HEK293 (cell line): ENCODE data around the gene SLC12A4.

ENCODE experiments used
- BCL11B ChIP-seq: fragments of 450-650 bp; formaldehyde crosslinking; IDR thresholded peaks from 2 replicates; pipeline ENCODE4 v1.5.1; 2016; ENCODE audit warnings: low read depth, missing biosample characterization, missing genetic modification characterization
- ELK4 ChIP-seq: IDR thresholded peaks from 2 replicates; pipeline ENCODE4 v1.6.1; 2011; ENCODE audit warnings: mild to moderate bottlenecking, low read depth, low read length, borderline replicate concordance
- HOXA7 ChIP-seq: sonication (generic); formaldehyde crosslinking; IDR thresholded peaks from 2 replicates; pipeline ENCODE4 v1.8.1; 2022; ENCODE audit warnings: missing genetic modification reagents, borderline replicate concordance
- MYNN ChIP-seq: fragments of 450-650 bp; formaldehyde crosslinking; IDR thresholded peaks from 2 replicates; pipeline ENCODE4 v1.5.1; 2016; ENCODE audit warnings: missing biosample characterization, missing genetic modification characterization, borderline replicate concordance
- SP3 ChIP-seq: fragments of 450-650 bp; formaldehyde crosslinking; IDR thresholded peaks from 2 replicates; pipeline ENCODE4 v1.5.1; 2016; ENCODE audit warnings: missing biosample characterization, missing genetic modification characterization
- ZBTB8A ChIP-seq: fragments of 450-650 bp; formaldehyde crosslinking; IDR thresholded peaks from 2 replicates; pipeline ENCODE4 v1.5.1; 2016; ENCODE audit warnings: missing biosample characterization, missing genetic modification characterization
- ZNF140 ChIP-seq: fragments of 450-650 bp; formaldehyde crosslinking; IDR thresholded peaks from 2 replicates; pipeline ENCODE4 v1.5.1; 2016; ENCODE audit warnings: missing biosample characterization, missing genetic modification characterization
- ZNF24 ChIP-seq: fragments of 450-650 bp; formaldehyde crosslinking; IDR thresholded peaks from 2 replicates; pipeline ENCODE4 v1.5.1; 2016; ENCODE audit warnings: missing biosample characterization, missing genetic modification characterization
- TF ChIP-seq, protein P1 (sequence below): fragments of 450-650 bp; formaldehyde crosslinking; IDR thresholded peaks from 2 replicates; pipeline ENCODE4 v1.5.1; 2016; ENCODE audit warnings: missing biosample characterization, missing genetic modification characterization
- TF ChIP-seq, protein P2 (sequence below): fragments of 450-650 bp; formaldehyde crosslinking; IDR thresholded peaks from 2 replicates; pipeline ENCODE4 v1.5.1; 2016; ENCODE audit warnings: missing biosample characterization, missing genetic modification characterization
- TF ChIP-seq, protein P3 (sequence below): fragments of 450-650 bp; formaldehyde crosslinking; IDR thresholded peaks from 2 replicates; pipeline ENCODE4 v1.5.1; 2016; ENCODE audit warnings: missing biosample characterization, missing genetic modification characterization

DNA sequence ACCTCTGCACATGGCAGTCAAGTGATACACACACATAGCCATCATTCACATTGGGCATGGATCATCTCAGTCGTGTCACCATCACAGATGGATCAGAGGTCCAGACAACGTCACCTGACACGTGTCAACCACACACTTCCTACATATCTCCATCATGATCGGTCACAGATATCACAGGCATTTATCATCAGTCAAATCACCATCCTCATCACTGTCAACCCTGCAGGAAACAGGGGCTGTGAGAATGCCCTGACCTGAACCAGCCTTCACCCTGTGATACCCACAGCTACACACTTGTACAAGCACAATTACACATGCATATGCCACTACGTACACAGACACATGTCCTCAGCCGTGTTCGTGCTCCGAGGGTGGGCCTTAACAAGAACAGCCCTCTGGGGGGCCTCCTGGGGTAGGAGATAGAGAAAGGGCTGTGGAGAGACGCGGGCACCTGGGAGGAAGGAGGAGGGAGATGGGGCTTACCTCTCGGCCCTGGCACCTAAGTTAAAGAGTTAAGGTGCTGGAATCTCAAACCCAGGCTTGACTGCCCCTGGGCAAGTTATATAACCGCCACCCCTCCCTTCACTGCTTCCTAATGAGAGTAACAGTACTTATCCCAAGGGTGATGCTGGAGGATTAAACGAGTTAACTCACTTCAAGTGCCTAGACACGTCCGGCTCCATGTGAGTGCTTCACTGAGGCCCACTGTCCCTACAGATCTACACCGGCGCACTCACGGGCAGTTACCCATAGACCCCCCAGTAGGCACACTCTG is 1.1 kb downstream of the SLC12A4 start:
- TF ChIP-seq MYNN (tag by site-specific recombination) (no peak), ZNF140 (tag by site-specific recombination) (no peak), BCL11B (no peak), ELK4 (no peak), SP3 (tag by site-specific recombination) (no peak), HOXA7 (no peak), ZBTB8A (tag by site-specific recombination) (no peak), ZNF24 (tag by site-specific recombination) (no peak)
- TF ChIP-seq, protein P1, sequence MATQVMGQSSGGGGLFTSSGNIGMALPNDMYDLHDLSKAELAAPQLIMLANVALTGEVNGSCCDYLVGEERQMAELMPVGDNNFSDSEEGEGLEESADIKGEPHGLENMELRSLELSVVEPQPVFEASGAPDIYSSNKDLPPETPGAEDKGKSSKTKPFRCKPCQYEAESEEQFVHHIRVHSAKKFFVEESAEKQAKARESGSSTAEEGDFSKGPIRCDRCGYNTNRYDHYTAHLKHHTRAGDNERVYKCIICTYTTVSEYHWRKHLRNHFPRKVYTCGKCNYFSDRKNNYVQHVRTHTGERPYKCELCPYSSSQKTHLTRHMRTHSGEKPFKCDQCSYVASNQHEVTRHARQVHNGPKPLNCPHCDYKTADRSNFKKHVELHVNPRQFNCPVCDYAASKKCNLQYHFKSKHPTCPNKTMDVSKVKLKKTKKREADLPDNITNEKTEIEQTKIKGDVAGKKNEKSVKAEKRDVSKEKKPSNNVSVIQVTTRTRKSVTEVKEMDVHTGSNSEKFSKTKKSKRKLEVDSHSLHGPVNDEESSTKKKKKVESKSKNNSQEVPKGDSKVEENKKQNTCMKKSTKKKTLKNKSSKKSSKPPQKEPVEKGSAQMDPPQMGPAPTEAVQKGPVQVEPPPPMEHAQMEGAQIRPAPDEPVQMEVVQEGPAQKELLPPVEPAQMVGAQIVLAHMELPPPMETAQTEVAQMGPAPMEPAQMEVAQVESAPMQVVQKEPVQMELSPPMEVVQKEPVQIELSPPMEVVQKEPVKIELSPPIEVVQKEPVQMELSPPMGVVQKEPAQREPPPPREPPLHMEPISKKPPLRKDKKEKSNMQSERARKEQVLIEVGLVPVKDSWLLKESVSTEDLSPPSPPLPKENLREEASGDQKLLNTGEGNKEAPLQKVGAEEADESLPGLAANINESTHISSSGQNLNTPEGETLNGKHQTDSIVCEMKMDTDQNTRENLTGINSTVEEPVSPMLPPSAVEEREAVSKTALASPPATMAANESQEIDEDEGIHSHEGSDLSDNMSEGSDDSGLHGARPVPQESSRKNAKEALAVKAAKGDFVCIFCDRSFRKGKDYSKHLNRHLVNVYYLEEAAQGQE (tag by site-specific recombination), result no peak
- TF ChIP-seq, protein P2, sequence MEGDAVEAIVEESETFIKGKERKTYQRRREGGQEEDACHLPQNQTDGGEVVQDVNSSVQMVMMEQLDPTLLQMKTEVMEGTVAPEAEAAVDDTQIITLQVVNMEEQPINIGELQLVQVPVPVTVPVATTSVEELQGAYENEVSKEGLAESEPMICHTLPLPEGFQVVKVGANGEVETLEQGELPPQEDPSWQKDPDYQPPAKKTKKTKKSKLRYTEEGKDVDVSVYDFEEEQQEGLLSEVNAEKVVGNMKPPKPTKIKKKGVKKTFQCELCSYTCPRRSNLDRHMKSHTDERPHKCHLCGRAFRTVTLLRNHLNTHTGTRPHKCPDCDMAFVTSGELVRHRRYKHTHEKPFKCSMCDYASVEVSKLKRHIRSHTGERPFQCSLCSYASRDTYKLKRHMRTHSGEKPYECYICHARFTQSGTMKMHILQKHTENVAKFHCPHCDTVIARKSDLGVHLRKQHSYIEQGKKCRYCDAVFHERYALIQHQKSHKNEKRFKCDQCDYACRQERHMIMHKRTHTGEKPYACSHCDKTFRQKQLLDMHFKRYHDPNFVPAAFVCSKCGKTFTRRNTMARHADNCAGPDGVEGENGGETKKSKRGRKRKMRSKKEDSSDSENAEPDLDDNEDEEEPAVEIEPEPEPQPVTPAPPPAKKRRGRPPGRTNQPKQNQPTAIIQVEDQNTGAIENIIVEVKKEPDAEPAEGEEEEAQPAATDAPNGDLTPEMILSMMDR (tag by site-specific recombination), result no peak
- TF ChIP-seq, protein P3, sequence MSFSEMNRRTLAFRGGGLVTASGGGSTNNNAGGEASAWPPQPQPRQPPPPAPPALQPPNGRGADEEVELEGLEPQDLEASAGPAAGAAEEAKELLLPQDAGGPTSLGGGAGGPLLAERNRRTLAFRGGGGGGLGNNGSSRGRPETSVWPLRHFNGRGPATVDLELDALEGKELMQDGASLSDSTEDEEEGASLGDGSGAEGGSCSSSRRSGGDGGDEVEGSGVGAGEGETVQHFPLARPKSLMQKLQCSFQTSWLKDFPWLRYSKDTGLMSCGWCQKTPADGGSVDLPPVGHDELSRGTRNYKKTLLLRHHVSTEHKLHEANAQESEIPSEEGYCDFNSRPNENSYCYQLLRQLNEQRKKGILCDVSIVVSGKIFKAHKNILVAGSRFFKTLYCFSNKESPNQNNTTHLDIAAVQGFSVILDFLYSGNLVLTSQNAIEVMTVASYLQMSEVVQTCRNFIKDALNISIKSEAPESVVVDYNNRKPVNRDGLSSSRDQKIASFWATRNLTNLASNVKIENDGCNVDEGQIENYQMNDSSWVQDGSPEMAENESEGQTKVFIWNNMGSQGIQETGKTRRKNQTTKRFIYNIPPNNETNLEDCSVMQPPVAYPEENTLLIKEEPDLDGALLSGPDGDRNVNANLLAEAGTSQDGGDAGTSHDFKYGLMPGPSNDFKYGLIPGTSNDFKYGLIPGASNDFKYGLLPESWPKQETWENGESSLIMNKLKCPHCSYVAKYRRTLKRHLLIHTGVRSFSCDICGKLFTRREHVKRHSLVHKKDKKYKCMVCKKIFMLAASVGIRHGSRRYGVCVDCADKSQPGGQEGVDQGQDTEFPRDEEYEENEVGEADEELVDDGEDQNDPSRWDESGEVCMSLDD, result no peak
